Forelimb muscle (tissue), 1 donor: ENCODE measurements around the gene TSKS. TPM values are rescaled to one million over a fixed set of nuclear protein-coding genes. Genes with fewer than 3 reads are reported as not detected.
A peak's percentile ranks its signal among the peaks of the same experiment; 100 is the strongest.

ENCODE experiments used
- DNase-seq: peaks from one replicate; pipeline ENCODE4 v3.0.0-alpha.2; 2013; ENCODE audit warnings: low read depth
- polyA plus RNA-seq: library from polyadenylated mRNA; unstranded; fragments of 120-200 nt; gene quantifications from one replicate; pipeline ENCODE4 v1.2.1, GENCODE V29; 2013; ENCODE audit not compliant: insufficient read length

Gene TSKS
- polyA plus RNA-seq, 1 donor: 0.52 TPM

- DNase-seq: peak; percentile 26
These were observed 44.6 kb downstream of the TSKS start for GRCh38 chr19:49718511-49718910.

GRCh38 chr19:49716154-49716553 is 47.0 kb downstream of the TSKS start:
- no peak for DNase-seq

- DNase-seq: no peak
These were observed 49.8 kb downstream of the TSKS start for GRCh38 chr19:49713236-49713845.

- DNase-seq: no peak
These were observed 50.7 kb downstream of the TSKS start for GRCh38 chr19:49712397-49712859.

- no peak for DNase-seq
These were observed 52.6 kb downstream of the TSKS start for GRCh38 chr19:49710372-49710951.

- DNase-seq: no peak
These were observed 57.2 kb downstream of the TSKS start for GRCh38 chr19:49705919-49706318.

- DNase-seq: no peak
These were observed 58.0 kb downstream of the TSKS start for GRCh38 chr19:49704888-49705642.

- DNase-seq: no peak
These were observed 61.8 kb downstream of the TSKS start for GRCh38 chr19:49701271-49701786.

- no peak for DNase-seq
These were observed 62.5 kb downstream of the TSKS start for GRCh38 chr19:49700563-49700962.

- no peak for DNase-seq
These were observed 63.7 kb downstream of the TSKS start for GRCh38 chr19:49699364-49699763.

GRCh38 chr19:49696865-49697264 is 66.2 kb downstream of the TSKS start:
- DNase-seq: no peak

- no peak for DNase-seq
These were observed 67.0 kb downstream of the TSKS start for GRCh38 chr19:49696115-49696514.

GRCh38 chr19:49692147-49692506 is 71.0 kb downstream of the TSKS start:
- no peak for DNase-seq

- no peak for DNase-seq
These were observed 71.6 kb downstream of the TSKS start for GRCh38 chr19:49691243-49692146.

GRCh38 chr19:49690656-49691242 is 72.4 kb downstream of the TSKS start, which contains the start of gene CPT1C:
Gene CPT1C (plus strand): TSS chr19:49691116. CDS start chr19:49692253, 1,137 bp downstream.
- no peak for DNase-seq

GRCh38 chr19:49690079-49690655 is 72.9 kb downstream of the TSKS start:
- DNase-seq: no peak

Other genes with a start within 250 kb of the TSKS start
- gene RCN3, start 235.3 kb downstream of the TSKS start, polyA plus RNA-seq: 59.8 TPM
- gene NOSIP, start 182.8 kb downstream of the TSKS start, polyA plus RNA-seq: 56.5 TPM
- 0.42 TPM for gene PRRG2, start 182.0 kb downstream of the TSKS start, polyA plus RNA-seq
- gene PRR12, start 172.1 kb downstream of the TSKS start, polyA plus RNA-seq: 17.4 TPM
- gene RRAS, start 123.2 kb downstream of the TSKS start, polyA plus RNA-seq: 28.3 TPM
- 29.9 TPM for gene SCAF1, start 121.1 kb downstream of the TSKS start, polyA plus RNA-seq
- gene IRF3, start 97.4 kb downstream of the TSKS start, polyA plus RNA-seq: 33.2 TPM
- gene BCL2L12, start 97.4 kb downstream of the TSKS start, polyA plus RNA-seq: 28.4 TPM
- 209 TPM for gene PRMT1, start 86.0 kb downstream of the TSKS start, polyA plus RNA-seq
- gene ADM5, start 73.7 kb downstream of the TSKS start, polyA plus RNA-seq: 0.99 TPM
- gene CPT1C, start 72.2 kb downstream of the TSKS start, polyA plus RNA-seq: 8.2 TPM
- 56.3 TPM for gene AP2A1, start 3.7 kb upstream of the TSKS start, polyA plus RNA-seq
- 17.0 TPM for gene FUZ, start 50.0 kb upstream of the TSKS start, polyA plus RNA-seq
- 28.6 TPM for gene MED25, start 55.0 kb upstream of the TSKS start, polyA plus RNA-seq
- 195 TPM for gene PTOV1, start 87.9 kb upstream of the TSKS start, polyA plus RNA-seq
- gene PNKP, start 104.3 kb upstream of the TSKS start, polyA plus RNA-seq: 38.1 TPM
- 36.8 TPM for gene AKT1S1, start 114.0 kb upstream of the TSKS start, polyA plus RNA-seq
- 35.6 TPM for gene TBC1D17, start 114.4 kb upstream of the TSKS start, polyA plus RNA-seq
- 1.0 TPM for gene IL4I1, start 133.6 kb upstream of the TSKS start, polyA plus RNA-seq
- gene ATF5, start 165.9 kb upstream of the TSKS start, polyA plus RNA-seq: 30.2 TPM
- 52.7 TPM for gene NUP62, start 166.2 kb upstream of the TSKS start, polyA plus RNA-seq
- 0.77 TPM for gene SIGLEC11, start 197.9 kb upstream of the TSKS start, polyA plus RNA-seq